Activated CD8-positive, alpha-beta memory T cell treated with anti-CD3 and anti-CD28 coated beads, Interleukin-2, amount 50 U/mL, for 24 hours (primary cell): ENCODE data around the gene WRAP53.

ENCODE experiments used
- DNase-seq: peaks from one replicate; pipeline ENCODE4 v3.0.0-alpha.2; 2020; ENCODE audit errors: extremely low read depth

The WRAP53 gene

DNA sequence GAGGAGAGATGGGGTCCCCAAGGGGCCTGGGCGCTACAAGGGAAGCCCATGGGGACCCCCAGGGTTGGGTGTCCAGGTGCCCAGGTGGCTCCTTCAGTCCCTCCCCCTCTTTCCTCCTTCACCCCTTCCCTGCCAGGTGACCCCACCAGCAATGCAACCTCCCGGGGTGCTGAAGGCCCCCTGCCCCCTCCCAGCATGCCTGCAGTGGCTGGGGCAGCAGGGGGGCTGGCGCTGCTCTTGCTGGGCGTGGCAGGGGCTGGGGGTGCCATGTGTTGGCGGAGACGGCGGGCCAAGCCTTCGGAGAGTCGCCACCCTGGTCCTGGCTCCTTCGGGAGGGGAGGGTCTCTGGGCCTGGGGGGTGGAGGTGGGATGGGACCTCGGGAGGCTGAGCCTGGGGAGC lies 20.8 kb downstream of the WRAP53 start:
- no peak for DNase-seq

DNA sequence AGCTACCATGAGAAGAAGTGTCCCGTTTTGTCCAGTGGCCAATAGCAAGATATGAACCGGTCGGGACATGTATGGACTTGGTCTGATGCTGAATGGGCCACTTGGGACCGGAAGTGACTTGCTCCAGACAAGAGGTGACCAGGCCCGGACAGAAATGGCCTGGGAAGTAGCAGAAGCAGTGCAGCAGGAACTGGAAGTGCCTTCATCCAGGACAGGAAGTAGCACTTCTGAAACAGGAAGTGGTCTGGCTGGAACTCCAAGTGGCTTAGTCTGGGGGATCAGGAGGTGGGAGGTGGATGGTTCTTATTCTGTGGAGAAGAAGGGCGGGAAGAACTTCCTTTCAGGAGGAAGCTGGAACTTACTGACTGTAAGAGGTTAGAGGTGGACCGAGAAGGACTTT lies 22.0 kb downstream of the WRAP53 start:
- DNase-seq = no peak

DNA sequence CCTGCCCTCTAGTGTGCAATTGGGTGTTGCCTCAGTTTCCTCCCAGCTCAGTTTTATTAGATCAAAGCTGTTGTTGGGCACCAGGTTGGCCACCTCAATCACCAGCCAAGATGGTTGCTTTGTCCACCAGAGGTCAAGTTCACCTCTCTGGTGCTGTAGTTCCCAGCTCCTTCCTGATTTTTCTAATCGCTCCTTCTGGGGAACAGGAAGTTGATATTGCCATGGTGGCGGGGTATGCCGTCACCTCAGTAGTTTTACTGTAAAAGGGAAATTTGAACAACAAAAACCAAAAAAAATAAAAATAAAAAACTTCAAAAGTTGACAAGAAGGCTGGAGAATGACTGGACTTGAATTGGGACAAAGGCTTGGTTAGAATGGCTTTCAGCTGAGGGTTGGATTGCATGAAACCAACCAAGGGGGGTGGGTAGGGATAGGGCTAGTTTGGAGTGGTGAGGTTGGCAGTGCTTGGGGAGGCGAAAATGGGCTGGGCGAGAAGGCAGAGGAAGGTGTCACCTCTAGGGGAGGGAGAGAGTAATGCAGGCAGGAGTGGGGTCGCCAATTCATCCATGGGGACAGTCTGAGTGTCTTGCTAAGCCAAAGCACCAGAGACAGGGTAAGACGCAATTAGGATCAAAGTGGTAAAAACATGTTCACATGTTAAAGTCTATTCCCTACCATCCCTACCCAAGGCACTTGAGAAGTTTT lies 22.9 kb downstream of the WRAP53 start:
- DNase-seq = no peak

DNA sequence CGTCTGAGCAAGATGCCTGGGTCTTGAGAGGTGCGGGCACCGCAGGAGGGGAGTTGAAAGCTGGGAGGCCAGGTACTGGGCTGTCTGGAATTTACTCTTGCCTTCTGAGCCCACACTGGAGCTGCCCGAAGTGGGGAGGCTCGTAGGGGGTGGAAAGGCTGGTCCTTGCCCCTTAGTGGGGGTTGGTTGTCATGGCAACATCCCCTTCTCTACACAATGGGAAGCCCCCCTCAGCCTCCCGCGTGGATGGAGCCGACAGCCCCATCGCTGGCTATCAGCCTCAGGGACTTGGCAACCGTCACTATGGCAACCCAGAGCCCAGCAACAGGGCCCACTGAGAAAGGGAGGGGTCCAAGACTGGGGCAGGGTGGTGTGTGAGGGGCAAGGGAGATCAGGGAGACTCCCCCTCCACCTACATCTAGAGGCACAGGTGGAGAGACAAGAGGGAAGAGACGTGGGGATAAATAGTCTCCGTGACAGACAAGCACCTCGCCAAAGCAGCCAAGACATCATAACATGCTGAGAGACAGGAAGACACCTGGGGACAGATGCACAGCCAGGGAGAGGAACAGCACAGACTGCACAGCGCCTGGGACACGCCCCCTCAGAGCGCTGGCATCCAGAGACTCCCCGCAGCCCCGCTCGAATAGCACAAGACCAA lies 24.0 kb downstream of the WRAP53 start:
- DNase-seq = no peak

DNA sequence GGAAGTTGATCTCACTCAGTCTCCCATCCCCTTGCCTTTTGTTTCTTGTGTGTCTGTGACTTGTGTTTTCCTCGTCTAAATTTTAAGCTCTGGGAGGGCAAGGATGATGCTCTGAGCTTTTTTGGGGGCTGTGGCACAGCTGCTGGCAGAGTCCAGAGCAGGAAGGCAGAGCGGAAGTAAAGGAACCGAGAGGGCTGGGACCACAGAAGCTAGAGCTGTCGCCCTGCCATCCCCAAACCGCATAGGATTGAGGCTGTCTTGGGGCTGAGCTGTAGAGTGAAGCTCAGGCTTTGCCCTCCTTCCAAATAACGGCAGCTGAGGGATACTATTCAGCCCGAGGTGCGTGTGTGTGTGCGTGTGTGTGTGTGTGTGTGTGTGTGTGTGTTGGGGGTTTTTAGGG lies 25.5 kb downstream of the WRAP53 start:
- DNase-seq = no peak

DNA sequence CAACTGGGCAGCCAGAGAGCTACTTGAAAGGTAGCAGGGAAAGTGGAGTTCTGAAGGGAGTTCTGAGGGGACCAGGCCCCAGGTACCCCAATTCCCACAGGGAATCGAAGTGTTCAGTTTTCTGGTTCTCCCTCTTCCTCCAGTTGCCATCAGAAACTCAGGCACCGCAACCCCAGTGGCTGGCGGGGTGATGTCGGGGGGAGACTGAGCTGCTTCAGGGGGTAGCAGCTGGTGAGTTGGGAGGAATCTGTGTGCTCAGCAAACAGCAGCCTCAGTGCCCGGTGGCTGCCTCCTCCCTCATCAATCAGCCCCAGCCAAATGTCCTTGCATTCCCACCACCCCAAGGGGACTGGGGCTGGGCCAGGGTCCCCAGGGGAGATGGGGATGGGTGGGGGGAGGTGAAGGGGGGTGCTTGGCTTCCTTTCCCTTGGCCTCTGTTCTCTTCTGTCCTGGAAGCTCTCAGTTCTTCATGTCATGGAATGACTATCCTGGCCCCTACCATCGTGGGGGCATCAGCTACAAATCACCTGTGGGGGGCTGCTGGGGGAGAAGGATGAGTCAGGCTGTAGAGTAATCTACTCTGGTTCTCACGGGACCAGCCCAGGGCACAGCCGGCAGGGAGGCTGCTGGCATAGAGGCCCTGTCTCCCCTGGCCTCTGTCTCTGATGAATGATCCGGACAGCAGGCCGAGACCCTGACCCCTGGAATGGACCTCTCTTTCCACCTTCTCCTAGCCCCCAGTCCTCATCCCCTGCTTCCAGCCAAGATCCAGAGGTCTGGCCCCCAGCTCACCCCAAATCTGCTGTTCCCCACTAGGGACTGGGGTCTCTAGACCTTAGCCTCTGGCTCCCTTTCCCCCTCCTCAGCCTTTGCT lies 26.7 kb downstream of the WRAP53 start:
- DNase-seq = no peak

DNA sequence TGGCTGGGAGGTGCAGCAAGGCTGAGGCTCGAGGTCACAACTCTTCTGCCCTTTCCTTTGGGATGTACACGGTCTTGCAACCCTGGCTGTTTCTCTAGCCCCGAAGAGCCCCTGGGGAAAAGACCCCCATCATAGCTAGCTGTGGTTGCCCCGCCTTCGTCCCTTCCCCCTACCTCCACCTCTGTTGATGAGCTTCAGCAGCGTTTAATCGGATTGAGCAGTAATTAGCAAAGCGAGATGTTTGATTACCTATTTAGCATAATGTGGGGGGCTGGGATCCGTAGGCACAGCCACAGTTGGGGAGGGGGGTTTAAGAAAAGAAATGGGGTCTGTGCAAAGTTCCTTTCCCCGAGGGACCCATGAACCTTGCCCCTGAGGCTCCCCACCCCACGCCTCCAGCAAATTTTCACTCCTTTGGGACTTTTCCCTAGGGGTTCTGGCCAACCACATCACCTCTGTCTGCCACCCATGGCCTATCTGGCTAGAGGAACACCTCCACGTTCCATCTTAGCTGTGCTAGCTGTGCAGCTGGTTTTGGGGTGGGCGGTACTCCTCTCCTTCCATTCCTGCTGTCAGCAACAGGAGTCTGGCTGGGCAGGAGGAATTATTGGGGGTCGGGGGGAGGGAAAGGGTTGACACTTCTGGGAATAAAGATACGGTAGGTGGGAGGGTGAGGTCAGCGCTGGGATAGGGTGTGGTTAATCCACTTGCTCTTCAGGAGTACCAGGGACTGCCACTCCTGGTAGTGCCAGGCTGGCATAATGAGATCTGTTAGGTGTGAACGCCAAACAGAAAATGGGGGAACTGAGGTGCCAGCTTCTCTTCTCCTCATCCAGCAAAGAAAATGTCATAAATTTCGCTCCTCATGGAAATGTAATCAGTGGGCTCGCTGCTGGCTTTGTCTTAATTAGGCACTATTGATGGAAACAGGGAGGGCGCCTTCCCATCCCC lies 27.9 kb downstream of the WRAP53 start:
- no peak for DNase-seq

DNA sequence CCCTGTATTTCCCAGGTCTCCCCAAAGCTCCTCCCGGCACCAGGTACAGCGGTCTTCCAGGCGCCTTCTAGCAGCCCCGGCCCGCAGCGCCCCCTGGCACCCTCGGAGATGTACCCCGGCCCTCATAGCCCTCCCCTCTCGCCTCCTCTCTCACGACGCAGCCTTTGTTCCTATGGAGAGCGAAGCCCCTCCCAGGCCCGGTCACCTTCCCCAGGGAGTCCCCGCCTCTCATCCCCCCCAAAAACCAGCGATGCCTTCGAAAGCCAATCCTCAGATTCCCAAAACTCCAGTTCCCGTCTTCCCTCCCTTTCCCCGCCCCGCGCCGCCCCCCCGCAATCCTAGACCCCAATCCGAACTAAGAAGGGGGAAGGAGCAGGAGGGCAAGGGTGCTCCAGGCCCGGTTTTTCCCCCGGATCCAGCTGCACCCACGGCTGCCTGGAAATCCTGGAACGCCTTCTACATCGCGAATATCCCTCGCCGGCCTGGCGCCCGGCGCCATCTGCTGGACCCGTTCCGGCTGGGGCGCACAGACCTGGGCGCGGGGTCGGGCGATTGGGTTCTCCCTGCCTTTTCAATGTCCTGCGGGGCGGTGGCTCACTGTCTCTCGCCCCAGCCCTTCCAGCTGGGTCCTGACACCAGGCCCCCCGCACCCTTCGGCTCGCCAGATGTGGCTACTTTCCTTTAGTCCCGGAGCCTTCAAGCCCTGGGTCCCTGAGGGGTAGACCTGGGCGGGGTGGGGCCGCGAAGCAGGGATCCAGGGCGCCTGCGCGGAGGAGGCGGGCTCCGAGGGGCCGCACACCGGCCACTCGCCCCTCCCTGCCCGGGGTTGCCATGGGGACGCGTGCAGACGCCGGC lies 28.9 kb downstream of the WRAP53 start, which contains the start of gene DNAH2:
DNAH2 (plus strand) TSS at position 844 of the 855 bp plus-strand sequence. CDS start 1,991 bp downstream, outside the sequence.
- DNase-seq = no peak

DNA sequence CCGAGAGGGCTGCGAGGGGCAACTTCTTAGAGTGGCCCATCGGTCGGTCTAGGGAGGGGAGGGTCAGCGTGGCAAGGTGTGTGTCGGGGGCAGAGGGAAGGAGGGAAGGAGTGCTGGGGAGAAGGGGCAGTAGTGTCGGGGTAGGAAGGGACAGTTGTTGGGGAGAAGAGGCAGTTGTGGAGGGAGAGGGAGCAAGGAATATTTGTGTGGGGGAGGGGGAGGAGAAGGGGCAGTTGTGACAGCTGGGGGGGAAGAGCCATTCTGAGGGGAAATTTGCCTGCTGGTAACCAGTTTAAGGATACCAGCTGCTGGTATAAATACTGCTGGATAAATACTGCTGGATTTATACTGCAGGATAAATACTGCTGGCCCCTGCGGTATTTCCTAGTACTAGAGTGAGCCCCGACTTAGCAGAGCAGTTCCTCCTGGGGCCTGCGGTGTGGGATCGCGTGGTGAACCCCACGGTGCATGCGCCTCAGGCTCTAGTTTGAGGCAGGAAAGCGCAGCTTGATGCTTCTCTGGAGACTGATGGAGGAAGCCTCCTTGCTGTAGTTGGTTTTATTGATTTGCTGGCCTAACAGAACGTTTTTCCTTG lies 29.6 kb downstream of the WRAP53 start:
- no peak for DNase-seq

DNA sequence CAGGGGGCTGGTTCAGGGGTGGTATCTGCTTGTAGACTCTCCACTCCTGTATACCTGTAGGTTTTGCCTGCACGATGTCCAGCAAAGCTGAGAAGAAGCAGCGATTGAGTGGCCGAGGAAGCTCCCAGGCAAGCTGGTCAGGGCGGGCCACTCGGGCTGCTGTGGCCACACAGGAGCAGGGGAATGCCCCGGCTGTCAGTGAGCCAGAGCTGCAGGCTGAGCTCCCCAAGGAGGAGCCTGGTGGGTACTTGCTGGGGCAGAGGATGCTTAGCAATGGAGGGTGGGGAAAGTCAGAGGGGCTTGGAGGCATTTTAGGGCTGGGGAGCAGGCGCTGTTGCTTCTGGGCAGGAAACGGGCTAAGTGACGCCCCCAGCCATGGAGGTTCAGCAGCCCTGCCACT lies 31.4 kb downstream of the WRAP53 start:
- DNase-seq = no peak

DNA sequence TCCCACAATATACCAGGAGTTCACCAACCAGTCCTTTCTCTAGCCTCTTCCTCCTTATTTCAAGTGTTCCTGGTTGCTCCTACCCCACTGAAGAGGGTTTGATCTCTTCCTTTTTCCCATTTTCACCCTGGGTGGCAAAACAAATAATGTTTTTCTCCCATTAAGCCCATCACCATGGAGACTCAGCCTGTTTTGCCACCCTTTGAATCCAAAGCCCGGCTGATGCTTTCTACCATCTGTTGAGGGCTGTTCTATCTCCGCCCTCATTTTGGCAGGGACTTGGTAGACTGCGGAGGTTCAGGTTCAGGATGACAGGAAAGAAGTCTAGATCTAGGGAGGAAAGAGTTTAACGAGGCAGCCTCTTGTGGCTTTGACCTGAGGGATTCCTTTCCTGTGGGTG lies 31.8 kb downstream of the WRAP53 start:
- no peak for DNase-seq

DNA sequence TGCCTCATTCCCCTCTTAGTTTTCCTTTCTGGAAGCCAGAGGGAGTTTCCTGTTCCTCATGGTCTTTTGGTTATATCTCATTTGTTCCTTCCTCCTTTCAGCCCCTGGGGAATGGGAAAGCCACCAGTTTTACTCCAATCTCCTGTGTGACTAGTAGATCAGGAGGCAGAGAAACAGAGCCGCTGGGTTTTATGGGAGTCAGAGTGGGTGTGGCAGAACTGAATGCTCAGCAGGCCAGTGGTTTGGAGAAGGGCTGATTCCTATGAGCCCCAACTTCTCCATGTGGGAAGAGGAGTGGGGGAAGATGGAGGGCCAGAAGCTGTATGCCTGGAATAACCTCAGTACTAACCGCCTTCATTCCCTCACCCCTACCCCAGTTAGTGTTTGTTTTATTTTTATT lies 33.3 kb downstream of the WRAP53 start:
- no peak for DNase-seq

DNA sequence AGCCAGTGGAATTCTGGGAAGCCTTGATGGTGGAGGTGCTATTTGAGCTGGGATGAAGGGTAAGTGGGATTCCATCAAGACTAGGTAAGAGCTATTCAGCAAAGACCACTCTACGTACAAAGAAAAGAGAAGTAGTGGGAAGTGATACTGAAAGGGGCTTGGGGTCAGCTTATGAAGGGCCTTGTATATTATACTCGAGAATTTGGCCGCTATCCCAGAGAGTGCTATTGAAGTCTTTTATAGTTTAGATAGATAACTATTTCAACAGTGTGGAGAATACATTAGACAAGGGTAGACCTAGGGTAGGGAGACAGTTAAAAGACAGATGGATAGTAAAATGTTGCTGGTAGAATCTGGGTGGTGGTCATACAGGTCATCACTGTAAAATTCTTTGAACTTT lies 39.6 kb downstream of the WRAP53 start:
- no peak for DNase-seq

DNA sequence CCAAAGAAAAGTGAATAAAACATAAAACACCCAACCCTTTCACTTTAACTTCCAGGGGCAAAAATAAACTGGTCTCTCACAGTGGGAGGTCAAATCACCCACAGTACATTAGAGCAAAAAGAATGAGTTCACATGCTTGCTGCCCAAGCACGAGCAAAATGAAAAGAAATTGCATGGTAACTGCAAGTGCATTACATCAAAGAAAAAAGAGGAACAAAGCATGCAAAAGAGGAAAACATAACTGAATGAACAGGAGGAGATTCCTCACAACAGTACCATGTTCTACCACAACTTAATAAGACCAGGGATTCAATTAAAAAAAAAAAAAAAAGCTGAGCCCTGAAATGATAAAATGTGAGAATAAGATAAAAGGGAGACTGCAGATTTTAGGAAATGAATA lies 41.5 kb downstream of the WRAP53 start:
- no peak for DNase-seq

DNA sequence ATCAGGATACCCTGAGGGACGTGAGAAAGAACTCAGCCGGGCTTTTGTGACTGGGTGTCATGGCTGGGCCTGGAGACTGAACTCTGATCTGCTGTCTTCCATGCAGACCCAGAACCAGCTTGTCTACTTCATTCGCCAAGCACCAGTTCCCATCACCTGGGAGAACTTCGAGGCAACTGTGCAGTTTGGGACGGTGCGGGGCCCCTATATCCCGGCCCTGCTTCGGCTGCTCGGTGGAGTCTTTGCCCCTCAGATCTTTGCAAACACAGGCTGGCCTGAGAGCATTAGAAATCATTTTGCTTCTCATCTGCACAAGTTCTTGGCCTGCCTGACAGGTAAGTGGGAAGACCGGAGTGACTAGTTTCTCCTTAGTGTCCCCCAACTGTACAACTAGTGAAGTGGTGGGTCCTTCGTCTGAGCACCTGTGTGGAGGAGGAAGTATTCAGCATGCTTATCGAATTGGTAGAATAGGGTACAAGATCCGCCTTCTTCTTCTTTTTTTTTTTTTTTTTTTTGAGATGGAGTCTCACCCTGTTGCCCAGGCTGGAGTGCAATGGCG lies 44.8 kb downstream of the WRAP53 start:
- no peak for DNase-seq

DNA sequence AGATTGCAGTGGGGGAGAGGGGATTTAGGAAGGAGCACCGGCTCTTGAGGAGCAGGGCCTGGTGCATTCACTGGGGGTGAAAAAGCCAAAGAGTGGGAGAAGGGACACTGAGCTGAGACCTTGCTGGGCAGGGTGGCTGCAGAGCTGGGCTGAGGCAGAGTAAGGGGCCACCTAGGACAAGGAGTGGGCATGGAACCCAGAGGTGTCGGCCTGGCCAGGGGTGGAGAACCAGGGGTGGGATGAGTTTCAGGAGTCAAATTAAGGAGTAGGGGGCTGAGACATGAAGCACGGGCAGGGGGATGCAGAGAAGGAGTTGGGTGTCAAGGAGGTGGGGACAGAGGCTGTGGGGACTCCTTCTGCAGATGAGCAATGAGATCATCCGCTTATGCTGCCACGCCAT lies 49.3 kb downstream of the WRAP53 start:
- no peak for DNase-seq

DNA sequence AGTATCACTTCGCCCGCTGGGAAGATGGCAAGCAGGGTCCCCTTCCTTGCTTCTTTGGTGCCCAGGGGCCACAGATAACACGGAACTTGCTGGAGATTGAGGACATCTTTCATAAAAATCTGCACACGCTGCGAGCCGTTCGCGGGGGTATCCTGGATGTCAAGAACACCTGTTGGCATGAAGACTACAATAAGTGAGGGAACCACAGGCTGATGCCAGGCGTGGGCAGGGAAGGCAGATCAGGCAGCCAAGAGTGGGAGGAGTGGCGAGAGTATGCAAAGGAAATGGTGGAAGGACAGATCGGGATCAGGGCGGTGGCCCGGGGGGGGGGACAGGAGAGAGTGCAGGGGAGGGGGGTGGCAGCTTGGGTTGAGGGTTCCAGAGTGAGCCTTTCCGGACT lies 51.5 kb downstream of the WRAP53 start:
- no peak for DNase-seq

DNA sequence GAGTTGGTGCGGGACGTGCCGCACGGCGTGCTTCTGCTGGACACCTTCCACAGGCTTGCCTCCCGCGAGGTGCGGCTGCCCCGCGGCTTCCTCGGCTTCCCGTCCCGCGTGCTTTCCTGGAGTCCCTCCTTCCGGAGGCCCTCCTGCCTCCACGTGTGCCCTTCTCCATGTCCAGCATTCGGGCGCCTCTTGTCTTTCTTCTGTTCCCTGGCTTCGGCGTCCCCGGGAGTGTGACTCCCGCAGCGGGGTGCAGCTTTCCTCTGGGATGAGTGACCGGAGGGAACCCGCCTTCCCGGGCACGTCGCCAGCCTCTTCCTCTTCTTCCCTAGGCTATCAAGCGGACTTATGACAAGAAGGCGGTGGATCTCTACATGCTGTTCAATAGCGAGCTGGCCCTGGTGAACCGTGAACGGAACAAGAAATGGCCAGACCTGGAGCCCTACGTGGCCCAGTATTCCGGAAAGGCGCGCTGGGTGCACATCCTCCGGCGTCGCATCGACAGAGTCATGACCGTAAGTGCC lies 52.3 kb downstream of the WRAP53 start:
- no peak for DNase-seq

DNA sequence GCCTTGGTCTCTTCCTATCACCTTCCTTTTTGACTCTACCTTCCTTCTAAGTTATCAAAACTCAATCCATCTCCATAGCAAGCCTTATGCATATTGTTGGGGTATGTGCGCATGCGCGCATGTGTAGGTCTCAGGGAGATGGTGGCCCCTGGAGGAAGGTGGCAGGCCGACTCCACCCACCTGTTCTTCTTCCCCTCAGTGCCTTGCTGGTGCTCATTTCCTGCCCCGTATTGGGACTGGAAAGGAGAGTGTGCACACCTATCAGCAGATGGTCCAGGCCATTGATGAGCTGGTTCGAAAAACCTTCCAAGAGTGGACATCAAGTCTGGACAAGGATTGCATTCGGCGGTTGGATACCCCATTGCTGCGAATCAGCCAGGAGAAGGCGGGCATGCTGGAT lies 54.5 kb downstream of the WRAP53 start:
- no peak for DNase-seq

DNA sequence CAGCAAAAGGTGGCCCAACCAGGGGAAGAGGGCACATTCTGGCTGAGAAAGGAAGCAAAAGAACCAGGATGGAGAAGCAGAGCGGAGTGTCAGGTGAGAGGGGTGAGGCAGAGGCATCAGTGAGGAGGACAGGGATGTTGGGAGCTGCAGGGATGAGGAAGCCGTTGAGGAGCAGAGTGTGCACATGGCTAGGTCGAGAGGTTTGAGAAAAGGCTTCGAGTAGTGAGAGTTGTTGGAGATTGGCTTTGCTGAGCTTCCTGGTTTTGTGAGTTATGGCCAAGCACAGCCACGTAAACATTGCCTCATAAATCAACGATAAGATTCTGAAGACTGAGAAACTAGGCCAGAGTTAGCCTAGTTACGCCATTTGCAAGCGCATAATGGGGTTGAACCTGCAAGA lies 56.1 kb downstream of the WRAP53 start:
- DNase-seq = no peak
